Ishikawa (cell line): ENCODE measurements around the gene PRDM10.

ENCODE experiments used
- EP300 ChIP-seq: IDR thresholded peaks from 2 replicates; pipeline ENCODE4 v1.6.1; 2012; ENCODE audit warnings: borderline replicate concordance
- NFIC ChIP-seq: IDR thresholded peaks from 2 replicates; pipeline ENCODE4 v1.6.1; 2012
- TAF1 ChIP-seq: IDR thresholded peaks from 2 replicates; pipeline ENCODE4 v1.6.1; 2012; ENCODE audit warnings: low read depth, mild to moderate bottlenecking

DNA sequence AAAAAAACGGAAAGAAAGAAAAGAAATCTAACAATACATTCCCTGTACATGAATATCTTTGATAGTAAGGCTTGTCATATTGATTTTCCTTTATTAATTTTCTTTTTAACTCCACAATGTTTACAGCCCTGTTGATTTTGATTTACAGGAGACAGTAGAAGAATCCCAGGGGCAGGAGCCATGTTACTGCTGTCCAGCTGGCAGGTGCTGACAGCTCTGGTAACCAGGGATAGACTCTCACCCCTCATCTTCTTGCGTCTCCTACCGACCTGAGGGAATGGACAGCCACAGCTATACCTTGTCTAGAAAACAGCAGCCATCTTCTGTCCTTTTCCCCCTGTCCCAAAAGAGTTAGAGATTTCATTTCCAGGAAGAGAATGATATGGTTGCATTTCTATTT is 37.4 kb downstream of the PRDM10 start:
- TF ChIP-seq NFIC: no peak
- TF ChIP-seq TAF1: no peak
- TF ChIP-seq EP300: no peak
